Activated CD8-positive, alpha-beta memory T cell treated with anti-CD3 and anti-CD28 coated beads for 4 hours (primary cell): ENCODE results near the gene SREBF2.
"Not testable (repeated sequence)": the region's sequence is repeated elsewhere in the genome, so short reads cannot be mapped to it uniquely, and the experiment has no call there.

Experiments
- DNase-seq, 2 donors: peaks; one replicate each; pipeline ENCODE4 v3.0.0-alpha.2; 2020; ENCODE audit warnings: low read depth in 2 of 2

SREBF2 gene

DNA sequence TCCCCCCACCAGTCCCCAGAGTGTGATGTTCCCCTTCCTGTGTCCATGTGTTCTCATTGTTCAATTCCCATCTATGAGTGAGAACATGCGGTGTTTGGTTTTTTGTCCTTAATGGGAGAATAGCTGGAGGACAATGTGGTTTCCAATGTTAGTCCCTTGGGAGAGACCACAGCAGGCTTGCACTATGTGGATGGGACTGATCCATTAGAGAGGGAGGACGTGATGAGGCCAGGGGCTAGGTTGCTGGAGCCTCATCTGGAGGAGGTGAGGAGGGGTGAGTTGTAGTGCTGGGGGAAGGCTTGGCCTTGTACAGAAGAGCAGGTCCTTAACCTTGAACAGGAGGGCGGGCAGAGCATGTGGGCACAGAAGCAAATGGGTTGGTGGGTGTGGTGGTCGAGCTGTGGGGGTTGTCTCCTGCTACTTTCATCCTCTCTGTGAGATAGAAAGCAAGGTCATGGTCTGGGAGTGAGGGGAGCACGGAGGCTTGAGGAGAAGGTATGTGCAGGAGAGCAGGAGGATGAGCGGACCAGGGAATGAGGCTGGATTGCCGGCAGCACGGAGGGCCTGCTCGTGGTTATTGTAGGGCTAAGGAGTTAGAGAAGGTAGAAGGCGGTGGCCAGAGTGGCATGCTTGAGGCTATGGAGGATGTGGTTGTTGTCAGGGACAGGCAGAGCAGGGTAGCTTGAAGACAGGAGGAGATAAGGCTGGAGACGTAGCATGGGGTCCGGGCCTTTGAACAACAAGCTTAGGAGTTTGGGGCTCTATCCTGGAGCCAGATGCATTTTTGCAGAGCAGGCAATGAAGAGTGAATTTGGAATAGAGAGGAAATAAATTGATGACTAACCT, 11.2 kb upstream of the SREBF2 start:
- no peak for DNase-seq

- peak; percentile 14 to 38 for DNase-seq
Observed at GRCh38 chr22:41822317-41823057, 10.4 kb upstream of the SREBF2 start.

- DNase-seq, result no peak
Observed at GRCh38 chr22:41823797-41824196, 9.1 kb upstream of the SREBF2 start.

- DNase-seq, result no peak
Observed at GRCh38 chr22:41825376-41825775, 7.5 kb upstream of the SREBF2 start.

DNA sequence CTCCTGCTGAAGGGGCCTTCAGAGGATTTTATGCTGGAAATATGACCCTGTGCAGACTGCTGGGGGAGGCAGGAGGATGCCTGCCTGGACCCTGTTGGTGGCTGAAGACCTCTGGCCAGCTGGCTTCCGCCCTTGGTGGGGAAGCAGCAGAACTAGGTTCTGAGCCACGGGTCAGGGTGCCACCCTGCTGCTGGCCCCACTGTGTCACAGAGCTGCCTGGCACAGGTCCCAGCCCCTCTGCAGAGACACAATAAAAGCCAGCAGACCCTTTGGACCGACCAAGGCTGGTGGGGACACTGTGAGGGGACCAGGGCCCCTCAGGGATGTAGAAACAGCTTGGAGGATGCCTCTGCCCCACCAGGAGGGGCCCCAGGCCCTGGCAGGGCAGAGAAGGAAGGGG, 6.9 kb upstream of the SREBF2 start:
- DNase-seq, result no peak

DNA sequence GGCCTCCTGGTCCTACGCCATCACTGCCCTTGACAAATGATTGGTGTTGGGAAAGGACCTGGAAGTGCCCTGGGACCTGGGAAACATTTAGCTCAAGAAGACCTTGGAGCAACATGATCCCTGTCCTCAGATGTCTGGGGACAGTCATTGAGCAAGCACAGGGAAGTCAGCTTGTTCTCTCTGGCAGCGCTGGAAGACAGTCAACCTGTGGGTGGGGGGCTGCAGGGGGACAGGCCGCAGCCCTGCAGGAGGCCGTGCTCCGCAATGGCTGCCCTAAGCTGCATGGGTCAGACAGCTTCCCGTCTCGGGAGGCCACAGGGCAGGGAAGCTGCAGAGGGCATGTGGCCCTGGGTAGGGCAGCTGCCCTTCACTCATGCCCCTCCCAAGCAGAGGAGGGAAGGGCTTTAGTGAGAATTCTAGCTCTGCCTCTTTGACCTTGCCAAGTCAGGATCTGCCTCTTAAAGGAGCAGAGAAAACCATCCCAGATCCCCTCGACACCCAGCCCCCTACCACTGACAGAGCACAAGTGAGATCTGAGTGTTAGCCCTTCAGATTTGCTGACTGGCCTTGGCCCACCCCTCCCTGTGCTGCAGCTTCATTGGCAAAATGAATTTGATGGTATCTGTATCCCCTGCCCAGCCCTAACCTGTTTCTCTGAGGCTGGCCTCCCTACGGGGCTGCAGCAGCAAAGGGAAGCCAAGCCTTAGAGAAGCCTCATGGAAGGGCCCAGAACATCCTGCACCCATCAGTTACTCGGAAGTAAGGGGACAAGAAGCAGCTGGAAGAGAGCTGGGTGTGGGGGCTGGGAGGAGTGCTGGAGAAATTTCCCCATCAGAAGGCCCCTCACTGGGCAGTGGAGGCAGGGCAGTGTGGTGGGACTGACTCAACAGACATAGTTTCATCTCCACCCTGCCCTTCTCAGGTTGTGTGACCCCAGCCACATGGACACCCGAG, 6.2 kb upstream of the SREBF2 start:
- DNase-seq, result no peak

GRCh38 chr22:41827671-41828070, 5.2 kb upstream of the SREBF2 start:
- DNase-seq, result no peak

DNA sequence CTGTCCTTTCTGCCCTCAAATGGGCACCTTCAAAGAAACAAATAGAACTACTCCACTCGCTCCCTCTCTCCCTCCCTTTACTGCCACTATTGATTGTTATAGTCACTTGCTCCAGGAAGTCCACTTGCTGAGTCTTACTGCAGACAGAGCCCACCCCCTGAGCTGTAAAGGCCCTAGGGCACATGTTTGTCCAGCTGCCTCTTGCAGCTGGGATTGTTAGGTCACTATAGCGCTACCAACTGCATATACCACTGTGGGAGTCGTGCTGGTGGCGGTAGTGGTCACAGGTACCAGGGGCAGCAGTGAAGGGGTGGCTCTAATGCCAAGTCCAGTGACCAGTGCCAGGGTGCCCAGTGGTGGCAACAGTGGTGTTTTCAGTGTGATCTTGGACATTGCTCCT, 4.4 kb upstream of the SREBF2 start:
- DNase-seq, result no peak

DNA sequence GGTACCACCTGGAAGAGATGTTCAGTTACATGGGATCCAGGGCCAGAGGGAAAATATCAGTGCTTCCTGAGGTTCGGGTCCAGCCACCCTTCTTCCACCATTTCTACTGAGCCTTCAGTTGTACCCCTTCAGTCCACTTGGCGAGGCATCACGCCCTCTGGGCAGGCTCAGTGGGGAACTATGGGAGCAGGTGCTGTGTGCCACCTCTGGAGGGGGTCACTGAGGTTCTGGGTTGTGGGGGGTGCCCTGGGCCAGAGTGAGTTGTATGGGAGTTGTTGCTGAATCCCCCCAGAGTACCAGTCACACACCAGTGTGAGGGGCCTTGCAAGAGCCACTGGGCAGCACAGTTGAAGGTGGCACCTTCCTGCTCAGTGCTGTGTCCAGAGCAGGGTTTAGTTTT, 2.7 kb upstream of the SREBF2 start:
- no peak for DNase-seq

DNA sequence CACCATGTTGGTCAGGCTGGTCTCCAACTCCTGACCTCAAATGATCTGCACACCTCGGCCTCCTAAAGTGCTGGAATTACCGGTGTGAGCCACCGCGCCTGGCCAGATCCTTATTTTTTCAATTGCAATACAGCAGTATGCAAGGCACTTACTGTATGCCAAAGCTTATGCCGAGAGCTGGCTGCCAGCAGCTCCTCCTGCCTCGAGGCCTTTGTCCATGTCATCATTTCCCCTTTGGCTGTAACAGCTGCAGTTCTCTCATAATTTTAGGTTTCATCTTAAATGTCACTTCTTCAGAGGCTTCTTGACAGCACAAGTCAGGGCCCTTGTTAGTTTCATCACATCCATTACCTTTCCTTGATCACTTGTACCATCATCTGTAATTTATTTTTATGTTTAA, 1.5 kb upstream of the SREBF2 start:
- DNase-seq, result no peak

DNA sequence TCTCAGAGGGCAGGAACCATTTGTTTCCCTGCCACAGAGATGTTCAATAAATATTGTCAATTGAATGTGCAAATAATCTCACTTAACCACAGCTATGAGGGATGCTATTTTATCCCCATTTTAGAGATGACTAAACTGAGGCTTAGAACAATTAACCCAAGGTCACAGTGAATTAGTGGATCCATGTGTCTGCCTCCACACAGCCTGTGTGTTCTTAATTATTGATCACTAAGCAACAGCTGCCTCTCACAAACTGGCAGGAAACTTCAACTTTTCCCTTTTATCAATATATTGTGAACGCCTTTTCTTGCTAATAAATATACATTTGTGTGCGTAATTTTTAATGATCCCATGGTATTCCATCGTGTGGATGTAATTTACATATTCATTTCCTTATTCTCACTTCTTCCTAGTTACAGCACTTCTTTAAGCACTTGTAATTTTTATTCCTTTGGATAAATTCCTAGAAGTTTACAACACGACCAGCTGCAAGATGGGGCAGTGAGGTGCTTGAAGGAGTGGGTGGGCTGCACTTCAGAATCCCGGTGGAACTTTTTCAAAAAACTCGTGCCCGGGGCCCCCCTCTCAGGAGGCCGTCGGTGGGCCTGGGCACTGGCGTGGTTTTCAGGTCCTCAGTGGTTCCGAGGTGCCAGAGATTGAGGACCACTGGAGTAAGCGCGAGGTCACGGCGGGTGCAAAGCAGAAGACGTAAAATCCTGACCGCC, 915 bp upstream of the SREBF2 start:
- DNase-seq, result no peak

DNA sequence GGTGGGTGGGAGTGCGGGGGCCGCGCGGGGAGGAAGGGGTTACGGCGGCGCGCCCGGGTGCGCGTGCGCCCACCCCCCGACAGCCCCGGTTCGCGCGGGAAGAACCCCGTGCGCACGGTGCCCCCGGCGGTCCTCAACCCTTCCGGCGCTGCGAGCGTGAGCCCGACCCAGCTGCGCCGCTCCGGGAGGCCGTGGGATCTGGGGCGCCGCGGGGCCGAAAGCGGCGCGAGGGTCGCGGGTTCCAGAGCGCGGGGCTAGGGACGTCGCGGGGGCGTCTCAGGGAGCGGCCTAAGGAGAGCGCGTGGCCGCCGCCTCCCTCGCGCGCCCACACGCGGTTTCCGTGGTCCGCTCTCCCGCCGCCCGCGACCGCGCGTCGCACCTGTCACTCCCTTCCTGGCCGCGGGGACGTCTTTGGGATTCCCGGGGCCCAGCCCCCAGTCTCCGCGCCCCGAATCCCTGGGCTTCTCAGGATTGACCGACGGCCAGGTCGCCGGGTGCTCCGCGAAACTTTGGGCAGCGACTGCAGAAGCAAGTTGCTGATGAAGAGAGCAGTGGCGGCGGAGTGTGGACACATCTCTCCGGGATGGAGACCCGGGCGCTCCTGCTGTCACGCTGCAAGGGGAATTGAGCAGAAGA, 582 bp downstream of the SREBF2 start:
- peak in 1 of 2 donors; percentile 9 for DNase-seq

- DNase-seq, result no peak
Observed at GRCh38 chr22:41834005-41834944, 1.4 kb downstream of the SREBF2 start.

DNA sequence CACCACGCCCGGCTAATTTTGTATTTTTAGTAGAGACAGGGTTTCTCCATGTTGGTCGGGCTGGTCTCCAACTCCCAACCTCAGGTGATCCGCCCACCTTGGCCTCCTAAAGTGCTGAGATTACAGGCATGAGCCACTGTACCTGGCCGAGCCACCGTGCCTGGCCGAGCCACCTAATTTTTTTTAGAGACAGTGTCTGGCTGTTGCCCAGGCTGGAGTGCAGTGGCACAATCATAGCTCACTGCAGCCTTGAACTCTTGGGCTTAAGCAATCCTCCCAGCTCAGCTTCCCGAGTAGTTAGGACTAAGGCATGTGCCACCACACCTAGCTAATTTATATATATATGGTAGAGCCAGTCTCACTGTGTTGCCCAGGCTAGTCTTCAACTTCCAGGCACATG, 2.6 kb downstream of the SREBF2 start:
- DNase-seq, result not testable (repeated sequence)

GRCh38 chr22:41836551-41836950, 3.6 kb downstream of the SREBF2 start:
- no peak for DNase-seq

- DNase-seq, result no peak
Observed at GRCh38 chr22:41838842-41839618, 6.1 kb downstream of the SREBF2 start.

- no peak for DNase-seq
Observed at GRCh38 chr22:41840216-41840615, 7.3 kb downstream of the SREBF2 start.

GRCh38 chr22:41841085-41841712, 8.3 kb downstream of the SREBF2 start:
- DNase-seq, result no peak
